NCI-H1694 treated with DMSO at 0.1 percent for 48 hours (cell line): ENCODE measurements around the gene LSM3.

ENCODE experiments used
- DNase-seq: peaks from one replicate; lab custom pipeline; 2025; lab: John Stamatoyannopoulos, UW

The LSM3 gene

DNA sequence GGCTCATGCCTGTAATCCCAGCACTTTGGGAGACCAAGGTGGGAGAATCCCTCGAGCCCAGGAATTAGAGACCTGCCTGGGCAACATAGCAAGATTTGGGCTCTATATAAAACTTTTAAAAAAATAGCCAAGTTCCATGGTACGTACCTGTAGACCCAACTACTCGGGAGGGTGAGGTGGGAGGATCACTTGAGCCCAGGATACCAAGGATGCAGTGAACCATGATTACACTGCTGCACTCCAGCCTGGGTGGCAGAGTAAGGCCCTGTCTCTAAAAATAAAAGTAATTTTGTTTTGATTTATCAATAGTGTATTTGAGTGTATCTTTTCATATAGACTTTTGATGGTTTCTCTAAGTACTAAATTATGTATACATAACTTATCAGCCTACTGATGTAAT, 63.1 kb downstream of the LSM3 start:
- DNase-seq = no peak

GRCh38 chr3:14242490-14243311, 64.1 kb downstream of the LSM3 start:
- DNase-seq = no peak

DNA sequence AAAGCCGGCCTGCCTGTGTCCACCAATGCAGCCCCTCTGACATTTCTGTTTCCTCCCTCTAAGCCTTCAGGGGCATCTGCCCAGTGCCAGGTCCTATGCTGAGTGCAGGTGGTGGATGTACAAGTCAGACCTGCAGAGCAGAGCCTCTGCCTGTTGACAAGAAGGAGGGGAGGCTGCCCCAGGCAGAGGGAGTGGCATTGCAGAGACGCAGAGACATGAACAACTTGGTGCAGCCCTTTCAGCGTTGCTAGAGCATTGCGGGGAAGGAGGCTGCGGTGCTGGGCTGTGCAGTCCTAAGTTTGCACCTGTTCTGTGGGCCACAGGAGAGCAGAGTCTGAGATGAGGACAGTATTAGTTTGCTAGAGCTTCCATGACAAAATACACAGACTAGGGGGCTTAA, 65.2 kb downstream of the LSM3 start:
- DNase-seq = no peak

- DNase-seq = no peak
Observed at GRCh38 chr3:14244521-14245247, 66.1 kb downstream of the LSM3 start.

GRCh38 chr3:14245248-14245639, 66.6 kb downstream of the LSM3 start:
- no peak for DNase-seq

DNA sequence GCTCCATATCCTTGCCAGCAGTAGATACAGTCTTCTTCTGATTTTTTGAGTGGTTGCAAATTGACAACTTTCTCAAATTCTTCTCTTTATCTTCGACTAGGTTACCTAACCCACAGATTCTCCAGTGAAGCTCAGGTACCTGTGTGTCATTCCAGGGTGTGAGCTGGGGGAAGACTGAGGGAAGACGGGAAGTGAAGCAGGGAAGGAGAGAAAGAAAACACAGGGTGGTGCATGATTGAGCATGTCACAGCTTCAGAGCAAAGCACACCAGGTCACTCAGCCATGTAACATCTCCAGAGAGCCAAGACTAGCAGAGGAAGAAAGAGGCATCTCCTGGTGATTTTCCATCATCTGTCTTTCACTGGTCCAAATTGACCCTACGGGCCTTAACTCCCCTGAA, 67.2 kb downstream of the LSM3 start:
- no peak for DNase-seq

DNA sequence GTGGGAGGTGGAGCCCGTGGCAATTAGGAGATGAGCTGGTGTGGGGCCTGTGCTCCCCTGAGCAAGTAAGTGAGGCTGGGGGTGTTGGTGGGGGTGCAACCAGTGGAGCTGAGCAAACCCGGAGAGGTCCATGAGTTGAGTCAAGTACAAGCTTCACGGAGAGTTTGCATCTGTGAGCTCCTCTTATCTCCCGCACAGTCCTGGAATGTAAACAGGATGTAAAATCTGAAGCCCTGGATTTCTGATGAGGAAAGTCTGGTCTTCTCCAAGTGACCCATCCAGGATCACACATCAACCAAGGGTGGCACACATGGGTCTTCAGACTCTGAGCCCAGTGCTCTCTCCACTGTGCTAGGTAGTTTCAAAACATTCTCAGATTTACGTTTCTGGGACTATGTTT, 67.8 kb downstream of the LSM3 start:
- DNase-seq = no peak

GRCh38 chr3:14248477-14248848, 69.8 kb downstream of the LSM3 start:
- no peak for DNase-seq

DNA sequence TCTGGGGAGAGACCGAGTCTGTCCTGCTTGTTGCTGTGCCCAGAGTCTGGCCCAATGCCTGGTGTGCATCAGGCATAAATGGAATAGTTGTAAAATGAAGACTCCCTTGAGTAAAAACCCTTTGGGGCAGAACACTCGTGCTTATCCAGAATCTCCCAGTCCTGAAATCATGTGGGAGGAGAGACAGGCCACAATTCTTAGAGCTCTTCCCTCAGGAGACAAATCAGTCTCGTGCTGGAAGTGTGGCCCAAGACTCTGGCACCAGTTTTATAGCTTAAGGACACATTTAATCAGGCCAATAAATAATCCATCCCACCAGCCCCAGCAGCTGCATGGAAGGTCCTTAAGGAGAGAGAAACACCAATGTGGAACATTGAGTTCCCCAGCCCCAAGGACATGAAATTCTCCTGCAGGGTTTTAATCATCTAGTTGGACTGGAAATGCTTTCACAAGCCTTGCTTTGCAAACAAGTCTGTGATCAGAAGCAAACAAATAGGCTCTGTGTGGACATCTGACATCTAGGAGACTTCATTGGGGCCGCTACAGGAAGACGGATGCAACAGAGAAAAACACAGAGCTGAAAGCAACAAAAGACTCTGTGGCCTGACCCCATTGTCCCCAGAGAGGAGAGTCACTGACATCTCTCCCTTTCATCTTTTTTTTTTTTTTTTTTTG, 70.4 kb downstream of the LSM3 start:
- no peak for DNase-seq
